CD4-positive, alpha-beta memory T cell (primary cell): ENCODE results near the gene HOXD13. TPM values are rescaled to one million over a fixed set of nuclear protein-coding genes. Genes with fewer than 3 reads are reported as not detected.
A peak's percentile ranks its signal among the peaks of the same experiment; 100 is the strongest.

Source experiments
- CTCF ChIA-PET: fragments of 350-600 bp; sonication (Branson Sonifier 250); formaldehyde crosslinking; loops from one replicate; lab custom pipeline; 2021; ENCODE audit warnings: inconsistent platforms; ENCODE audit not compliant: partially characterized antibody; lab: Charles Lee
- POLR2A ChIA-PET: fragments of 350-600 bp; sonication (Branson Sonifier 250); formaldehyde crosslinking; loops from one replicate; lab custom pipeline; 2021; ENCODE audit not compliant: partially characterized antibody; lab: Charles Lee
- DNase-seq, 5 donors: peaks; one replicate each; pipeline versions ENCODE4 v3.0.0 to v3.0.0-alpha.2; 2020 to 2022; ENCODE audit warnings: mixed read lengths in 1 of 5
- H3K27ac ChIP-seq: one replicate; pipeline ENCODE4 v1.7.0; 2013; ENCODE audit warnings: low read depth, low read length
- H3K27me3 ChIP-seq: 2 replicates; pipeline ENCODE4 v1.7.0; 2013; ENCODE audit warnings: mild to moderate bottlenecking, low read length, moderate library complexity; ENCODE audit not compliant: insufficient read depth
- H3K36me3 ChIP-seq: 2 replicates; pipeline ENCODE4 v1.7.0; 2013; ENCODE audit warnings: mild to moderate bottlenecking, low read length, moderate library complexity; ENCODE audit not compliant: insufficient read depth
- H3K4me1 ChIP-seq: 2 replicates; pipeline ENCODE4 v1.7.0; 2013; ENCODE audit warnings: mild to moderate bottlenecking, low read length, moderate library complexity; ENCODE audit not compliant: insufficient read depth
- H3K4me3 ChIP-seq, 2 donors: one replicate each; pipeline ENCODE4 v1.7.0; 2013; ENCODE audit warnings: low read length in 2 of 2, mild to moderate bottlenecking in 1 of 2
- H3K9me3 ChIP-seq, 2 donors: one replicate each; pipeline ENCODE4 v1.7.0; 2013; ENCODE audit warnings: low read length in 2 of 2, control low read depth in 1 of 2; ENCODE audit not compliant: control insufficient read depth in 1 of 2
- H3K27ac Mint-ChIP-seq, 7 donors: one replicate each; pipeline ENCODE4 v1.8.0; 2020 to 2021; ENCODE audit warnings: mixed read lengths in 7 of 7, mild to moderate bottlenecking in 6 of 7, inconsistent platforms in 3 of 7, moderate library complexity in 3 of 7
- H3K27me3 Mint-ChIP-seq, 2 donors: one replicate each; pipeline ENCODE4 v1.8.0; 2020 to 2021; ENCODE audit warnings: mixed read lengths in 2 of 2
- H3K36me3 Mint-ChIP-seq, 2 donors: one replicate each; pipeline ENCODE4 v1.8.0; 2020 to 2021; ENCODE audit warnings: mixed read lengths in 2 of 2, inconsistent platforms in 1 of 2, mild to moderate bottlenecking in 1 of 2
- H3K4me1 Mint-ChIP-seq, 4 donors: one replicate each; pipeline ENCODE4 v1.8.0; 2020 to 2021; ENCODE audit warnings: mixed read lengths in 4 of 4, mild to moderate bottlenecking in 1 of 4
- H3K4me3 Mint-ChIP-seq, 8 donors: one replicate each; pipeline ENCODE4 v1.8.0; 2020 to 2021; ENCODE audit warnings: mixed read lengths in 8 of 8, mild to moderate bottlenecking in 7 of 8, moderate library complexity in 6 of 8, inconsistent platforms in 3 of 8
- H3K9me3 Mint-ChIP-seq, 8 donors: one replicate each; pipeline ENCODE4 v1.8.0; 2020 to 2021; ENCODE audit warnings: mixed read lengths in 8 of 8, mild to moderate bottlenecking in 5 of 8, inconsistent platforms in 3 of 8, moderate library complexity in 1 of 8
- intact Hi-C: fragments of 100-400 bp; cut with micrococcal nuclease; formaldehyde crosslinking; loops from one replicate; pipeline ENCODE4 v1.15.1; 2023
- polyA plus RNA-seq, 2 donors: library from polyadenylated mRNA; unstranded; fragments of 300-500 nt; fragmentation: Illumina TruSeq; gene quantifications; one replicate each; pipeline ENCODE4 v1.2.3, GENCODE V29; 2021
- total RNA-seq, 2 experiments: library from RNA; stranded (reverse); gene quantifications; one replicate each; pipeline ENCODE4 v1.2.3, GENCODE V29; 2021

HOXD13 gene
- total and polyA plus RNA-seq, 4 experiments from 2014 or later, result not detected

DNA sequence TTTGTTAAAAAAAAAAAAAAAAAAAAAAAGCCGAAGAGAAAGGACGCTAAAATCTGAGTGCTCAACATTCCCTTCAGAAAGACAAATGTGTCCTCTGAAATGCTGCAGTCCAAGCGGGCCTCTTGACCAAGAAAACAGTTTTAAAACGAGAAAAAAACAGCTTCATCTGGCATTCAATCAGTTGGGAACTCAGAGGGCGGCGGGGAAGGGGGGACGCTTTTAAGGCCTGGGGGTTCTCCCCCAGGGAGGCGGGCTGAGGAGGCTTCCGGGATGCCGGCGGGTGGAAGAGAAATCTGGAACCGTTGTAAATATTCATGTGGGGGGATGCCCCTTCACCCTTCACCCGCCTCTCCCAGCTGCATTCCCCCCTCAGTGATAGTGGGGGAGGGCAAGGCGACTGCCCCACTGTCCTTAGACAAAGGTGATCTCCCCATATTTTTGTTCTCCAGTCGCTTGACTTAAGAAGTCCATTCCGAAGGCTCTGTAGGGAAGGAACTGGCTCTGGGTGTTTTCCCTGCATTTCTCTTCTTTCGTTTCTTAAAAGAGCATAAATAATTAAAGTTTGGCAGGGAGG is 11.3 kb downstream of the HOXD13 start:
- H3K27ac Mint-ChIP-seq, result peak overlapping the region in 2 of 7 donors; percentile 35 to 75
- no peaks in the 10 kb centered on the region for H3K36me3 Mint-ChIP-seq

DNA sequence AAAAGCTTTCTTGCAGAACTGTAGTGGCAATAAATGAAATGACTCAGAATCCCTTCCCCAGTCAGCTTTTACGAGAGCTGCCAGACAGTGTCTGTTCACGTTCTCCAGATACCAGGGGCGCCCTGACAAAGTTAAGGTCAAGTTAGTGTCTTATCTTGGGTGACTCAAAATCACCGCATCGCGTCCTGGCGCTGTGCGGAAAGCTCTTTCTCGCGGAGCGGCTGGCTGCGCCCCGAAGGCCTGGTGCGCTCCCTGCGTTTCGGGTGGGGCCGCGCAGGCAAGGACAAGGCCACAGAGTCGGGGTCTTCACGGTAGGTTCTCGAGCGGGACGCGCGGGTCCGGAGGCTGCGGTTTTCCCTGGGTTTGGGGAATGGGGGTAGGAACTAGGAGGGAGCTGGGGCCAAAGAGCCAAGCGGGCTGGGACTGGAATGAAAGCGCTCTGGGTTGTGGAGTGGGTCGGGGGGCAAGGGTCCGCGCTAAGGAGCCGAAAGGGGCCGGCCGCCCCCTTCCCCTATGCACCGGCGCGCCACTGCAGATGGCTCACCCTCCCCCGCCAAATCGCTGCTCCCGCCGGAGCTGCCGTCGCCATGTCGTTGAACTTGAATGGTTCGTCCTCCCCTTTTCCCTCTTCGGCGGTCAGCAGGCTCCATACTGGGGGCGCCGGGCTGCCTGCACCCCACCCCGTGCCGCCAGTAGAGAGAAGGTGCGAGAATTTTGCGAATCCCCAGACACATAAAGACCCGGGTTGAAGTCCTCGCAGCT is 12.0 kb downstream of the HOXD13 start:
- peaks cover 0 to 21% (median 11%) of the 10 kb centered on the region in 8 donors for H3K9me3 Mint-ChIP-seq
- CTCF ChIA-PET, result no interaction called here
- POLR2A ChIA-PET, result no interaction called here
- Histone ChIP-seq H3K27ac (no peak overlapping the region), H3K9me3 (no peaks in the 10 kb centered on the region), H3K27me3 (peaks cover 64% of the 10 kb centered on the region), H3K4me1 (peaks cover 4% of the 10 kb centered on the region), H3K4me3 (no peak overlapping the region), H3K36me3 (no peaks in the 10 kb centered on the region)
- no peaks in the 10 kb centered on the region for H3K36me3 Mint-ChIP-seq
- peaks cover 10 to 43% (median 26%) of the 10 kb centered on the region in 4 donors for H3K4me1 Mint-ChIP-seq
- peak overlapping the region in 2 of 8 donors; percentile 13 to 43 for H3K4me3 Mint-ChIP-seq
- no peak for DNase-seq
- intact Hi-C loops, result no loop called here
- H3K27ac Mint-ChIP-seq, result peak overlapping the region in 2 of 7 donors; percentile 35 to 75
- H3K27me3 Mint-ChIP-seq, result peaks cover 73 to 75% of the 10 kb centered on the region in 2 donors

More for the DNA sequence above, 11.3 kb downstream of the HOXD13 start:
- Histone ChIP-seq H3K27me3 (peaks cover 65% of the 10 kb centered on the region), H3K4me3 (no peak overlapping the region), H3K9me3 (no peaks in the 10 kb centered on the region), H3K36me3 (no peaks in the 10 kb centered on the region), H3K27ac (no peak overlapping the region), H3K4me1 (peaks cover 4% of the 10 kb centered on the region)
- H3K4me3 Mint-ChIP-seq, result peak overlapping the region in 2 of 8 donors; percentile 10 to 13
- H3K27me3 Mint-ChIP-seq, result peaks cover 72 to 75% of the 10 kb centered on the region in 2 donors
- intact Hi-C loops, result no loop called here
- no peak for DNase-seq
- CTCF ChIA-PET, result no interaction called here
- H3K9me3 Mint-ChIP-seq, result peaks cover 0 to 18% (median 6%) of the 10 kb centered on the region in 8 donors
- POLR2A ChIA-PET, result no interaction called here
- H3K4me1 Mint-ChIP-seq, result peaks cover 7 to 42% (median 21%) of the 10 kb centered on the region in 4 donors

- H3K36me3 Mint-ChIP-seq, result no peaks in the 10 kb centered on the region
- no peak for DNase-seq
- H3K9me3 Mint-ChIP-seq, result peaks cover 0 to 25% (median 16%) of the 10 kb centered on the region in 8 donors
- no peaks in the 10 kb centered on the region for H3K9me3 ChIP-seq
- intact Hi-C loops, result no loop called here
- ChIA-PET CTCF (no interaction called here), POLR2A (no interaction called here)
- peaks cover 4% of the 10 kb centered on the region for H3K4me1 ChIP-seq
- peak overlapping the region in 4 of 8 donors; percentile 7 to 79 (median 52) for H3K4me3 Mint-ChIP-seq
- H3K4me1 Mint-ChIP-seq, result peaks cover 10 to 44% (median 28%) of the 10 kb centered on the region in 4 donors
- peak overlapping the region in 2 of 7 donors; percentile 30 to 75 for H3K27ac Mint-ChIP-seq
- peaks cover 78 to 79% of the 10 kb centered on the region in 2 donors for H3K27me3 Mint-ChIP-seq
- H3K27ac ChIP-seq, result no peak overlapping the region
- no peak overlapping the region for H3K4me3 ChIP-seq
- no peaks in the 10 kb centered on the region for H3K36me3 ChIP-seq
- H3K27me3 ChIP-seq, result peaks cover 70% of the 10 kb centered on the region
Observed at GRCh38 chr2:176105078-176105729, 12.7 kb downstream of the HOXD13 start.

DNA sequence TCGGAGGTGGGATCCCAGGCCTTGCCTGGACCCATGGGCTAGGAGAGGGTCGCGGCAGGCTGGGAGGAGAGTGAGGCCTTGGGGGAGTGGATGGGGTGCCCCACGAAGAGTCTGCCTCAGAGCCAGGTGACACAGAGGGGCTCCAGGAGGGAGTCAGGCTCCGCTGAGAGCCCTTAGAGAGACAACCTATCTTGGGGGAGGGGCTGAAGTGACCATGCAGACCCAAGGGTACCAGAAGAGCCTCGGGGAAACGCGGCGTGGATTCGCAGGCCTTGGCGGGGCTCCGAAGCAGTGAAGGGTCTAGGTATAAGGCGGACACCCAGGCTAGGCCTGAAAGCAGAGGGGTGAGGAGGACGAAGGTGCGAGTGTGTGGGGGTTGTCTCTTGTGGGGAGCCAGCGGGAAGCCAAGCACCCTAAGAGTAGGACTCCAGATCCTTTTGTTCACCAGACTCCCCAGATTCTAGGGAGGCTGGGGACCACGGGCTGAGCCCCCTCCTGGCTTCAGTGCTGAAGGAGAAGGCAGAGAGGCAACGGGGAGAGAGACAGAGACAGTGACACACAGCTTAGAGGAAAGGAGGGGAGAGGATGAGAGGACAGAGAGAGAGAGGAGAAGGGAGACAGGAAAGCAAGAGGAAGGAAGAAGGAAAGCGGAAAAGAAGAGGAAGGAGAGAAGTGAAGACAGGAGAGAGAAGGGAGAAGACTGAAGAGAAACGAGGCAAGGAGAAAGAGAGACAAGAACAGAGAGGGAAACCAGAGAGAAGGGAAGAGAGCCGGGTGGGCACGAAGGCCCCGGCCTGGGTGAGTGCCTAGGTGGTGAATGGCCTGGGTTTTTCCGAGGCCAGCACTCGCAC is 13.4 kb downstream of the HOXD13 start:
- intact Hi-C loops, result no loop called here
- Mint-ChIP-seq H3K36me3 (no peaks in the 10 kb centered on the region), H3K27me3 (peaks cover 77 to 78% of the 10 kb centered on the region in 2 donors), H3K27ac (peak overlapping the region in 4 of 7 donors; percentile 12 to 93 (median 78)), H3K4me1 (peaks cover 10 to 44% (median 28%) of the 10 kb centered on the region in 4 donors), H3K9me3 (peaks cover 0 to 22% (median 17%) of the 10 kb centered on the region in 8 donors), H3K4me3 (peak overlapping the region; percentile 63 to 84 (median 77))
- Histone ChIP-seq H3K9me3 (no peaks in the 10 kb centered on the region), H3K36me3 (no peaks in the 10 kb centered on the region), H3K27me3 (peaks cover 73% of the 10 kb centered on the region), H3K4me1 (peaks cover 4% of the 10 kb centered on the region), H3K4me3 (no peak overlapping the region), H3K27ac (no peak overlapping the region)
- ChIA-PET CTCF (no interaction called here), POLR2A (no interaction called here)
- no peak for DNase-seq

DNA sequence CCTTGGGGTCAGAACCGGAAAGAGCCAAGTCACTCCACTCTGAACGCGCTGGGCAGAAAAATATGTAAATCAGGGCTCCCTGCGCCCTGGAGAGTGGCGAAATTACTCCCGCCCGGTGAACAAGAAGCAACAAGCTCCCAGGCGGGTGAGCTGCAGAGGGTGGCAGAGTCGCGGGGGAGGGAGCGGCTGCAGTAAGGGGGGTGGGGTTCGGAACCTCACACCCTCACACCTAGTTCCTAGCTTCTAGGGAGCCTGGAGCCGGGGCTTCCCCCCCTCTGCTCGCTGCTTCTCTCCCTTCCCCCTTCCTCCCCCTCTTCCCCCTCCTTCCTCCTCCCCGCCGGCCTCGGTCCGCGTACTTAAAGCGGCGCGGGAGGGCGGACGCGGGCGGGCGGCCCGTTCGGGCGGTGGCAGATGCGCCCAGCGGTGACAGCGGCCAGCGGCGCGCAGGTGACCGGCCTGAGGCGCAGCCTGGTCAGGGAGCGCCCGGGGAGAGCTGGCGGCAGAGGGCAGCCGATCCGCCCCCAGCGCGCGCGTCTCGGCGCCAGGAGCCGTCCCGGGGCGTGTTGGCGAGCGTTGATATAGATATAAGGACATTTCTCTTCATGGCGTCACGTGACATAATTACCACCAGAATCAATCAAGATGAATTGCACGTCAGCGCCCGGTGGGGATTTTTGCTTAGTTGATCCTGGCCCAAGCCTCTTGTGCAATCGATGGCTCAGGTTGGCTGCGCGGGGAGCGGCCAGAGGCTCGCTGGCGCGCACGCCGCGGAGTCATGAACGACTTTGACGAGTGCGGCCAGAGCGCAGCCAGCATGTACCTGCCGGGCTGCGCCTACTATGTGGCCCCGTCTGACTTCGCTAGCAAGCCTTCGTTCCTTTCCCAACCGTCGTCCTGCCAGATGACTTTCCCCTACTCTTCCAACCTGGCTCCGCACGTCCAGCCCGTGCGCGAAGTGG is 14.3 kb downstream of the HOXD13 start, which contains the start of gene HOXD11:
HOXD11 (plus strand) TSS at position 700 of the 959 bp plus-strand sequence; CDS start at position 776, 76 bp downstream.
- ChIA-PET POLR2A (no interaction called here), CTCF (no interaction called here)
- Mint-ChIP-seq H3K4me1 (peaks cover 10 to 48% (median 28%) of the 10 kb centered on the region in 4 donors), H3K27ac (peak within 1 kb of the TSS in 4 of 7 donors; percentile 12 to 93 (median 79)), H3K4me3 (peak within 1 kb of the TSS; percentile 63 to 84 (median 77)), H3K27me3 (peaks cover 76 to 78% of the 10 kb centered on the region in 2 donors), H3K36me3 (no peaks in the 10 kb centered on the region), H3K9me3 (peaks cover 0 to 28% (median 22%) of the 10 kb centered on the region in 8 donors)
- H3K4me1 ChIP-seq, result peaks cover 10% of the 10 kb centered on the region
- no peaks in the 10 kb centered on the region for H3K9me3 ChIP-seq
- H3K4me3 ChIP-seq, result no peak within 1 kb of the TSS
- no peak within 1 kb of the TSS for H3K27ac ChIP-seq
- H3K27me3 ChIP-seq, result peaks cover 77% of the 10 kb centered on the region
- no peak for DNase-seq
- H3K36me3 ChIP-seq, result no peaks in the 10 kb centered on the region
- intact Hi-C loops, result no loop called here

GRCh38 chr2:176107731-176108181 is 15.2 kb downstream of the HOXD13 start:
- Histone ChIP-seq H3K9me3 (no peaks in the 10 kb centered on the region), H3K27ac (no peak overlapping the region), H3K36me3 (no peaks in the 10 kb centered on the region), H3K4me1 (peaks cover 10% of the 10 kb centered on the region), H3K27me3 (peaks cover 77% of the 10 kb centered on the region), H3K4me3 (no peak overlapping the region)
- Mint-ChIP-seq H3K9me3 (peaks cover 0 to 28% (median 21%) of the 10 kb centered on the region in 8 donors), H3K4me3 (no peak overlapping the region), H3K27ac (peak overlapping the region in 1 of 7 donors; percentile 63), H3K27me3 (peaks cover 73 to 76% of the 10 kb centered on the region in 2 donors), H3K36me3 (no peaks in the 10 kb centered on the region), H3K4me1 (peaks cover 10 to 48% (median 28%) of the 10 kb centered on the region in 4 donors)
- POLR2A ChIA-PET, result no interaction called here
- DNase-seq, result no peak
- CTCF ChIA-PET, result no interaction called here
- intact Hi-C loops, result no loop called here
